Activated CD4-positive, alpha-beta T cell treated with anti-CD3 and anti-CD28 coated beads, Interleukin-10, Interleukin-2, amounts not matched to agents 100 ng/mL and 50 ng/mL, durations not matched to agents 16 hours and 8 hours (primary cell): ENCODE measurements around the gene TSEN54.

ENCODE experiments used
- DNase-seq: peaks from one replicate; pipeline ENCODE4 v3.0.0-alpha.2; 2020

TSEN54 gene

DNA sequence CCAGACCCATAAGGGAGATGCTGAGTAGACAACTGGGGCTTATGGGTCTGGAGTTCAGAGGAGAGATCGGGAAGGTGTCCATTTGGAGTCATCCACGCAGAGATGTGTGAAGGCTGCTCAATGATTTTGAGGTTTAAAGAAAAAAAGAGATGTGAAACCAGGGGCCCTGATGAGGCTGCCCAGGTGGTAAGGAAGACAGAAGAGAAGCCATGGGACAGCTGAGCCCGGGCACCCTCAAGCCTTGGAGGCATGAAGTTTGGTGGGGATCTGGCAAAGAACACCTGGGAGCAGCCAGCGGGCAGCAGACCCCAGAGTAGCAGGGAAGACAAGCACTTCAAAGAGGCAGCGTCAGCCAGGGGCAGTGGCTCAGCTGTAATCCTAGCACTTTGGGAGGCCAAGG lies 50.5 kb downstream of the TSEN54 start:
- DNase-seq: no peak

DNA sequence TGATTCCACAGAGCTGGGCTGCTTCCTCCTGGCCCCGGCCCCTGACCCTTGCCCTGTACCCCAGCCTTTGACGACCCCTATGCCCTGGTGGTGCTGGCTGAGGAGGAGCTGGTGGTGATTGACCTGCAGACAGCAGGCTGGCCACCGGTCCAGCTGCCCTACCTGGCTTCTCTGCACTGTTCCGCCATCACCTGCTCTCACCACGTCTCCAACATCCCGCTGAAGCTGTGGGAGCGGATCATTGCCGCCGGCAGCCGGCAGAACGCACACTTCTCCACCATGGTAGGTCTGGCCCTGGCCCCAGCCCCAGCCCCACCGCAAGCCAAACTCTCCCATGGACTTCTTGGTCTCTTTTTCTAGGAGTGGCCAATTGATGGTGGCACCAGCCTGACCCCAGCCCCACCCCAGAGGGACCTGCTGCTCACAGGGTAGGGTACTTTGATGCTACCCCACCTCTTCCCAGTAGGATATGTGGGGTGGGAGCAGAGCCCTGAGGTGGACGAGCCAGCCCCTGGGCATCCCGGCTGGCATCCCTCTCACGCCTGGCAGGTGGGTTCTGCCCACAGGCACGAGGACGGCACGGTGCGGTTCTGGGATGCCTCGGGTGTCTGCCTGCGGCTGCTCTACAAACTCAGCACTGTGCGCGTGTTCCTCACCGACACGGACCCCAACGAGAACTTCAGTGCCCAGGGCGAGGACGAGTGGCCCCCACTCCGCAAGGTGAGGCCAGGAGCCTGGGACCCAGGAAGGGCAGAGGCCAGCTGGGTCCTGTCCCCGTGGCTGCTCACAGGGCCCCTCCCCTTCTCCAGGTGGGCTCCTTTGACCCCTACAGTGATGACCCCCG lies 52.3 kb downstream of the TSEN54 start:
- no peak for DNase-seq

DNA sequence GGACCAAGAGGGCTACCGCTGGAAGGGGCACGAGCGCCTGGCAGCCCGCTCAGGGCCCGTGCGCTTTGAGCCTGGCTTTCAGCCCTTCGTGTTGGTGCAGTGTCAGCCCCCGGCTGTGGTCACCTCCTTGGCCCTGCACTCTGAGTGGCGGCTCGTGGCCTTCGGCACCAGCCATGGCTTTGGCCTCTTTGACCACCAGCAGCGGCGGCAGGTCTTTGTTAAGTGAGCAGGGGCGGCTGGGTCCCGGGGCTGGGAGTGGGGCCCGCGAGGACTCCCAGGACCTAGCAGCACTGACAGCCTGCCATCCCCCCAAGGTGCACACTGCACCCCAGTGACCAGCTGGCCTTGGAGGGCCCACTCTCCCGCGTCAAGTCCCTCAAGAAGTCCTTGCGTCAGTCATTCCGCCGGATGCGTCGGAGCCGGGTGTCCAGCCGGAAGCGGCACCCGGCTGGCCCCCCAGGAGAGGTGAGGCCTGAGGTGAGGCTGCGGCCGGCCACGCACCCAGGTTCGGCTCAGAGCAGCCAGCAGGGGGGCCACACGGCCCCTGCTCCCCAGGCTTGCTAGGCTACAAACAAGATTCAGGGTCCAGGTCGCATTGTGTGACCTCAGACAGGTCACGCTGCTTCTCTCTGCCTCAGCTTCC lies 53.8 kb downstream of the TSEN54 start:
- DNase-seq: no peak

DNA sequence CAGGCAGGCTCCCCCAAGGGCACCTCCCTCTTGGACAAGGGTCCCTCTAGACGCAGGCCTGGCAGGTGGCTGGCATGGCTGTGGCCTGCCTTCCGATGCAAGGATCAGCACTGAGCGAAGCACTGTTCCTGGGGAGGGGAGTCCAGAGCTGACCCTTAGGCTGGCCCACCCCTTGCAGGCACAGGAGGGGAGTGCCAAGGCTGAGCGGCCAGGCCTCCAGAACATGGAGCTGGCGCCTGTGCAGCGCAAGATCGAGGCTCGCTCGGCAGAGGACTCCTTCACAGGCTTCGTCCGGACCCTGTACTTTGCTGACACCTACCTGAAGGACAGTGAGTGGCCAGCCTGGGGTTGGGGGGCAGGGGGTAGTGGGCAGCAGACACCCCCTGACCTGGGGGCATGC lies 54.4 kb downstream of the TSEN54 start:
- DNase-seq: no peak

DNA sequence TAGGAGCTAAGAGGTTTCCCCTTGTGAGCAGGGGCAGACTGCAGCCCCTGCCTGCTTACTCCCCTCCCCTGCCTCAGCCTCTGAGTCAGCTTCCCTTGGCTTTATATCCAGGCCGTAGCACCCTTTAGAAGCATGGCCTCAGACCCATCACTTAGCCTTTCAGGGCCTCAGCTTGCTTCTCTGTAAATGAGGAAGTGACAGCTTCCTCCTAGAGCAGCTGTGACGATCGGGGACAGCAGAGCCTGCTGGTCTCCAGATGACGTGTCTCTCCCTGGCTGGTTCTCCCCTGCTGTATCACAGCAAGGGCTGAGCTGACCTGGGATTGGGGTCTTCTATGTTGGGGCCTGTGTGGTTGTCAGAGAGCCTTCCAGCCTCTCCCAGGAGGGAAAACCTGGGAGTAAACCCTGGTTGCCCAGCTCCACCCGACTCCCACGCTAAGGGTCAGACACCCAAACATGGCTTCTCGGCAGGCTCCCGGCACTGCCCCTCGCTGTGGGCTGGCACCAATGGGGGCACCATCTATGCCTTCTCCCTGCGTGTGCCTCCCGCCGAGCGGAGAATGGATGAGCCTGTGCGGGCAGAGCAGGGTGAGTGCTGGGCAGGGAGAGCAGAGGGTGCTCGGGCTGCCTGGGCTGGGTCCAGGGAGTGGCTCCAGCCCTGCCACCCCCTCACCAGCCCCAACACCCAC lies 55.0 kb downstream of the TSEN54 start:
- no peak for DNase-seq

DNA sequence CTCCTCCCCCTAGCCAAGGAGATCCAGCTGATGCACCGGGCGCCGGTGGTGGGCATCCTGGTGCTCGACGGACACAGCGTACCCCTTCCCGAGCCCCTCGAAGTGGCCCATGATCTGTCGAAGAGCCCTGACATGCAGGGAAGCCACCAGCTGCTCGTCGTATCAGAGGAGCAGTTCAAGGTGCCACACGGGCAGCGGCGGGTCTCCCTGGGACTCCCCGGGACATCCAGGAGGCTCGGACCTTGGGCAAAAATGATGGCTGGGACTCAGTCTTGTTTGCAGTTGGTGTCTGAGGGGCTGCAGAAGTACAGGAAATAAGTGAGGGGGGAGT lies 55.5 kb downstream of the TSEN54 start:
- no peak for DNase-seq

DNA sequence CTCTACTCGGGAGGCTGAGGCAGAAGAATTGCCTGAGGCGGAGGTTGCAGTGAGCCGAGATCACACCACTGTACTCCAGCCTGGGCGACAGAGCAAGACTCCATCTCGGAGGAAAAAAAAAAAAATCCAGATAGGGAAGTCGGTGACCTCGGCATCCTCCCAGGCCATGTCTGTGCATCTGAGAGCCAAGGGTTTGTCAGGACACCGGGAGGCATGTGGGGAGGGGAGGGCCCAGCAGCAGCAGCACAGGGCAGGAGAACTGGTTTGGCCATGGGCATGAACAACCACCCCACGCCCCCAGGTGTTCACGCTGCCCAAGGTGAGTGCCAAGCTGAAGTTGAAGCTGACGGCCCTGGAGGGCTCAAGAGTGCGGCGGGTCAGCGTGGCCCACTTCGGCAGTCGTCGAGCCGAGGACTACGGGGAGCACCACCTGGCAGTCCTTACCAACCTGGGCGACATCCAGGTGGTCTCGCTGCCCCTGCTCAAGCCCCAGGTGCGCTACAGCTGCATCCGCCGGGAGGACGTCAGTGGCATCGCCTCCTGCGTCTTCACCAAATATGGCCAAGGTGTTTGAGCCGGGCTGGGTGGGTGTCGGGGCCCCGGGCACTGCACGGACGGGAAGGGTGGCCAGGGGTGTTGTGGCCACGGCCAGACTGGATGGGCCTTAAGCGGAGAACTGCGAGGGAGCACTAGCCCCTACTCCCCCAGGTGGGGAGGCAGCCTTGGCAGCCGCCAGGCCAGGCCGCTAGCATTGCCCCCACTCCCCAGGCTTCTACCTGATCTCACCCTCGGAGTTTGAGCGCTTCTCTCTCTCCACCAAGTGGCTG lies 56.6 kb downstream of the TSEN54 start:
- DNase-seq: no peak

DNA sequence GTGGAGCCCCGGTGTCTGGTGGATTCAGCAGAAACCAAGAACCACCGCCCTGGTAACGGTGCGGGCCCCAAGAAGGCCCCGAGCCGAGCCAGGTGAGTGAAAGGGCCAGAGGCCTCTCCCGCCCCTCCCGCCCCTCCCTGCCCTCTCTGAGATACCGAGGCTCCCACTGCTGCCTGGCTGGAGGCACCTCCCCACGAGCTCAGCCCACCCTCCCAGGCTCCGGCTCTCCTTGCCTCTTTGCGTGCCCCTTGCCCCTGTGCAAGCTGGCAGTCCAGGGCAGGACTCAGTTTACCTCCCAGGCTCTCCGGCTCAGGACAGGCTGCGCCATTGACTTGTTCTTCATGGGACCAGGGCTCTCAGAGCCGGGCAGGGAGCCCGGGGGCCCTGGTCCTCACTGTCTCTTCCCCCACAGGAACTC lies 57.2 kb downstream of the TSEN54 start:
- no peak for DNase-seq

DNA sequence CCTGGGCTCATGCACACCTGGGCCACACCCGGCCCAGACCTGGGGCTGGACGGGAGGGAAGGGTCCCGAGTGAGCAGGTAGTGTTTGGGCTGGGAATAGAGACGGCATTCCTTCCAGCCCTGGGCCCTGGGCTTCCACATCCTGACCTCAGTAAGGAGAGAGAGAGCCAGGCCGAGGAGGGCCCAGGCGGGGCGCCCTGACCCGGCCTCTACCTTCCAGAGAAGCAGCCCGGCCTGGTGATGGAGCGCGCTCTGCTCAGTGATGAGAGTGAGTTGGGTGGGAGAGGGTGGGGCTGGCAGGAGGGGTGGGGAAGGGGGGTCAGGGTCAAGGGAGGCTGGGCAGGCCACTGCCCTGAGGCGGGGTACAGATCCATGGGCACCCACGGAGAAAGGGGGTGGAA lies 57.7 kb downstream of the TSEN54 start:
- no peak for DNase-seq
